HCT116 (cell line): ENCODE measurements around the gene ERC2.

Experiments
- CTCF ChIP-seq, 3 experiments: fragments of 200-600 bp in 1 of 3; sonication (generic) in 1 of 3; IDR thresholded peaks in 2 of 3; conservative IDR thresholded peaks in 1 of 3; 2 replicates each; pipeline ENCODE4 v1.5.1; 2012 to 2017; ENCODE audit warnings: low read depth in 2 of 3, low read length in 2 of 3, antibody characterized with exemption in 1 of 3, borderline replicate concordance in 1 of 3, control low read depth in 1 of 3, mild to moderate bottlenecking in 1 of 3, mixed read lengths in 1 of 3, mixed run types in 1 of 3, moderate library complexity in 1 of 3; ENCODE audit not compliant: insufficient read depth in 1 of 3
- FOSL1 ChIP-seq: IDR thresholded peaks from 2 replicates; pipeline ENCODE4 v1.6.1; 2012; ENCODE audit warnings: low read depth
- POLR2A ChIP-seq: IDR thresholded peaks from 2 replicates; pipeline ENCODE4 v1.7.0; 2011; ENCODE audit warnings: borderline replicate concordance; ENCODE audit not compliant: insufficient read depth, insufficient read length; ENCODE audit errors: extremely low read depth
- POLR2AphosphoS5 ChIP-seq: IDR thresholded peaks from 2 replicates; pipeline ENCODE4 v1.6.1; 2011; ENCODE audit warnings: mild to moderate bottlenecking, low read depth, low read length, moderate library complexity
- REST ChIP-seq: IDR thresholded peaks from 2 replicates; pipeline ENCODE4 v1.6.1; 2012; ENCODE audit warnings: low read depth
- SRF ChIP-seq: IDR thresholded peaks from 2 replicates; pipeline ENCODE4 v1.6.1; 2012; ENCODE audit warnings: low read depth

GRCh38 chr3:55524565-55525244, 943.6 kb downstream of the ERC2 start:
- TF ChIP-seq CTCF (IDR thresholded peaks at IDR 0.05 in 2 of 3, conservative IDR thresholded peaks at IDR 0.05 in 1 of 3; ENCODE audit: borderline replicate concordance in 1 of 3, insufficient read depth in 1 of 3, low read depth in 2 of 3, low read length in 2 of 3) = no peak
- no peak for TF ChIP-seq SRF
- TF ChIP-seq POLR2AphosphoS5 = no peak
- no peak for TF ChIP-seq POLR2A
- no peak for TF ChIP-seq REST
- no peak for TF ChIP-seq FOSL1
